ENCODE measurements around the gene LIMS2.

The LIMS2 gene

GRCh38 chr2:127673291-127674069 lies 1.9 kb downstream of the LIMS2 start:
- no peak for DNase-seq

- no peak for DNase-seq
These were observed 2.7 kb downstream of the LIMS2 start for GRCh38 chr2:127672341-127673224.

GRCh38 chr2:127671557-127672302 lies 3.6 kb downstream of the LIMS2 start:
- DNase-seq: no peak

GRCh38 chr2:127670957-127671290 lies 4.4 kb downstream of the LIMS2 start:
- no peak for DNase-seq

GRCh38 chr2:127670055-127670956 lies 5.0 kb downstream of the LIMS2 start:
- DNase-seq: no peak

- no peak for DNase-seq
These were observed 6.3 kb downstream of the LIMS2 start for GRCh38 chr2:127669056-127669455.

GRCh38 chr2:127665267-127665893 lies 9.9 kb downstream of the LIMS2 start:
- DNase-seq: no peak

GRCh38 chr2:127664895-127665225 lies 10.5 kb downstream of the LIMS2 start:
- DNase-seq: no peak

GRCh38 chr2:127664065-127664894 lies 11.1 kb downstream of the LIMS2 start:
- no peak for DNase-seq

GRCh38 chr2:127663566-127664064 lies 11.7 kb downstream of the LIMS2 start:
- no peak for DNase-seq

- DNase-seq: no peak
These were observed 12.3 kb downstream of the LIMS2 start for GRCh38 chr2:127662937-127663565.

GRCh38 chr2:127661949-127662510 lies 13.3 kb downstream of the LIMS2 start:
- DNase-seq: no peak

- DNase-seq: no peak
These were observed 14.2 kb downstream of the LIMS2 start for GRCh38 chr2:127661072-127661649.

GRCh38 chr2:127660291-127660578 lies 15.1 kb downstream of the LIMS2 start:
- DNase-seq: no peak

GRCh38 chr2:127659408-127660290 lies 15.7 kb downstream of the LIMS2 start:
- DNase-seq: no peak

GRCh38 chr2:127658641-127659407 lies 16.5 kb downstream of the LIMS2 start:
- no peak for DNase-seq

- no peak for DNase-seq
These were observed 17.2 kb downstream of the LIMS2 start for GRCh38 chr2:127658146-127658545.

GRCh38 chr2:127657232-127657595 lies 18.1 kb downstream of the LIMS2 start:
- no peak for DNase-seq
